Measurements from ENCODE around the gene HSD17B8. TPM values are rescaled to one million over a fixed set of nuclear protein-coding genes. Genes with fewer than 3 reads are reported as not detected.
A peak's percentile ranks its signal among the peaks of the same experiment; 100 is the strongest.

Gene HSD17B8
- polyA plus RNA-seq, 2 of the 4 experiments (the other 2 are of a cell fraction) = 9.5 to 16.5 TPM

- peak overlapping the region in 1 of 2 experiments; percentile 64; a peak in 1 of 6 replicates for H3K27ac ChIP-seq
- WGBS (ENCODE audit: missing lambda C conversion rate) = 11% methylated on average over 7 of the region's 16 CpGs
- ChIA-PET POLR2A (no interaction called here), CTCF (interaction anchor here (0.6 to 3.9 kb wide), 35 partner anchors 9 to 758 kb away, joined by 3 to 27 read pairs (median 5); partner anchors contain the start of gene HLA-DMA)
- TF ChIP-seq RAD21 (conservative IDR thresholded peaks at IDR 0.05 in 1 of 2, IDR thresholded peaks at IDR 0.05 in 1 of 2) (peak; percentile 66 to 75), RCOR1 (IDR thresholded peaks at IDR 0.05; ENCODE audit: low read depth, low read length) (no peak), CTCF (IDR thresholded peaks at IDR 0.05) (peak; percentile 45), FOSB (CRISPR knock-in tag; IDR thresholded peaks at IDR 0.05) (no peak), SMC3 (IDR thresholded peaks at IDR 0.05) (peak; percentile 38; the same call in 1 of the 3 replicates)
- ATAC-seq (peak; percentile 66 to 78; a peak in 5 of 6 replicates), FAIRE-seq (no peak), DNase-seq (ENCODE audit: low read depth in 1 of 2, low spot score in 1 of 2) (peak; percentile 36 to 69)
- H3K9me3 ChIP-seq = no peaks in the 10 kb centered on the region
- H3K4me1 ChIP-seq = no peaks in the 10 kb centered on the region
- H3K4me3 ChIP-seq = no peak overlapping the region
- H3K4me2 ChIP-seq = no peak overlapping the region
These were observed 31.5 kb upstream of the HSD17B8 start for GRCh38 chr6:33172688-33173534.

DNA sequence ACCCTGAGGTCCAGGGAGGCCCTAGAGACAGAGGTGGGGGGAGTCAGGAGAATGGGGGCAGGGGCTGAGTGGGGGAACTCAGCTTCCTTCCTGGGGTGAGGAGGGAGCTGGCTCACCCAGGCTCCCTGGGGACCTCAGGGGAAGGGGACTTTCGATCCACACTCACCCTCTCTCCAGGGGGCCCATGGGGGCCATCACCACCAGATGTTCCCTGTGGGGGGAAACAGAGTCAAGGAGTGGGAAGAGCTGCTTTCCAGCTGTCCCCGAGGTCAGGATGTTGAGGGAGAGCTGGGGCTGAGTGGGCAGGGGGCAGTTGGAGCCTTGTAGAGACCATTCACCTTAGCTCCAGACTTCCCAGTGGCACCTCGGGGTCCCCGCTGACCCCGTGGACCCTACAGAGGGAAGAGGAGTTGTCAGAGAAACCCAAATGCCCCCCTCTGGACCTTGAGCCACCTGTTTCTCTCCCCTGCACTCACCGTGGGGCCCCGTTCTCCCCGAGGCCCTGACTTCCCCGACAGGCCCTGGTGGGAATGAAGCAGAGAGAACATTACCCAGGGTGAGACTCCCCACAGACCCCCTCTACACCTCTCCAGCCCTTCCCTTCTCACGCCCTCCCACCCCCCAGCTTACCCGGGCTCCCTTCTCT is 30.8 kb upstream of the HSD17B8 start:
- H3K4me3 ChIP-seq = no peak overlapping the region
- no peak for DNase-seq (ENCODE audit: low read depth in 1 of 2, low spot score in 1 of 2)
- no peak for TF ChIP-seq POLR2AphosphoS2 (conservative IDR thresholded peaks at IDR 0.05; ENCODE audit: low read length)
- TF ChIP-seq HOXA7 (CRISPR knock-in tag; IDR thresholded peaks at IDR 0.05) = no peak
- no peak for TF ChIP-seq RAD21 (conservative IDR thresholded peaks at IDR 0.05 in 1 of 2, IDR thresholded peaks at IDR 0.05 in 1 of 2)
- TF ChIP-seq PHF8 (IDR thresholded peaks at IDR 0.05; ENCODE audit: borderline replicate concordance, low read depth) = no peak
- TF ChIP-seq, protein P1, sequence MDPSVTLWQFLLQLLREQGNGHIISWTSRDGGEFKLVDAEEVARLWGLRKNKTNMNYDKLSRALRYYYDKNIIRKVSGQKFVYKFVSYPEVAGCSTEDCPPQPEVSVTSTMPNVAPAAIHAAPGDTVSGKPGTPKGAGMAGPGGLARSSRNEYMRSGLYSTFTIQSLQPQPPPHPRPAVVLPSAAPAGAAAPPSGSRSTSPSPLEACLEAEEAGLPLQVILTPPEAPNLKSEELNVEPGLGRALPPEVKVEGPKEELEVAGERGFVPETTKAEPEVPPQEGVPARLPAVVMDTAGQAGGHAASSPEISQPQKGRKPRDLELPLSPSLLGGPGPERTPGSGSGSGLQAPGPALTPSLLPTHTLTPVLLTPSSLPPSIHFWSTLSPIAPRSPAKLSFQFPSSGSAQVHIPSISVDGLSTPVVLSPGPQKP (IDR thresholded peaks at IDR 0.05; ENCODE audit: low read depth, low read length) = no peak
- TF ChIP-seq NPAS2 (CRISPR knock-in tag; IDR thresholded peaks at IDR 0.05; ENCODE audit: borderline replicate concordance) = no peak
- TF ChIP-seq HDAC2 (IDR thresholded peaks at IDR 0.05) = no peak
- TF ChIP-seq, protein P2, sequence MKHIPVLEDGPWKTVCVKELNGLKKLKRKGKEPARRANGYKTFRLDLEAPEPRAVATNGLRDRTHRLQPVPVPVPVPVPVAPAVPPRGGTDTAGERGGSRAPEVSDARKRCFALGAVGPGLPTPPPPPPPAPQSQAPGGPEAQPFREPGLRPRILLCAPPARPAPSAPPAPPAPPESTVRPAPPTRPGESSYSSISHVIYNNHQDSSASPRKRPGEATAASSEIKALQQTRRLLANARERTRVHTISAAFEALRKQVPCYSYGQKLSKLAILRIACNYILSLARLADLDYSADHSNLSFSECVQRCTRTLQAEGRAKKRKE (CRISPR knock-in tag; IDR thresholded peaks at IDR 0.05; ENCODE audit: low read depth) = no peak
- TF ChIP-seq ESRRA (IDR thresholded peaks at IDR 0.05; ENCODE audit: borderline replicate concordance, low read length) = no peak
- TF ChIP-seq SMC3 (IDR thresholded peaks at IDR 0.05) = no peak
- TF ChIP-seq RNF2 (IDR thresholded peaks at IDR 0.05; ENCODE audit: borderline replicate concordance, low read depth) = no peak
- TF ChIP-seq NR3C1 (IDR thresholded peaks at IDR 0.05) = no peak
- CTCF ChIA-PET = interaction anchor here (0.5 to 3.9 kb wide), 14 partner anchors 12 to 288 kb away, joined by 3 to 27 read pairs (median 8); partner anchors contain the start of gene HLA-DMA
- FAIRE-seq = no peak
- no peaks in the 10 kb centered on the region for H3K4me1 ChIP-seq
- H3K9me3 ChIP-seq = no peaks in the 10 kb centered on the region
- ATAC-seq = no peak
- H3K4me2 ChIP-seq = no peak overlapping the region
- 33% methylated on average over 10 of the region's 11 CpGs for WGBS (ENCODE audit: missing lambda C conversion rate)
- POLR2A ChIA-PET = no interaction called here
- H3K27ac ChIP-seq = no peak overlapping the region

DNA sequence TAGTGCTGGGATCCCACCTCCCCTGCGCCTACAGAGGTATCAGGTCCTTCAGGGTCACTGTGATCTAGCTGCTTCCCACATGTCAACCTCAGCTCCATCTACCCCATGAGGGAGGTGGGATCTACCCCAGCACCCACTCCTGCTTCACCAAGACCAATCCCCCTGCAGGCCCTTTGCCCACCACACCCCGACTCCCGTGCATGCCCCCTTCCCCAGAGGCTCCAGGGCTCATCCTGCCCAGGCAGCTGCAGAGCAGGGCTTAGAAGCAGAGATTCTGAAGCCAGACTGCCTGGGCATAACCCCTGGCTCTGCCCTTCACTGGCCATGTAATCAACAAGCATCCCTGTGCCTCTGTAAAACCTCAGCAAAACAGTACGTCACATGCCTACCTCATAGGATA is 29.7 kb upstream of the HSD17B8 start:
- H3K27ac ChIP-seq = no peak overlapping the region
- ATAC-seq = no peak
- FAIRE-seq = no peak
- DNase-seq (ENCODE audit: low read depth in 1 of 2, low spot score in 1 of 2) = no peak
- no peak overlapping the region for H3K4me2 ChIP-seq
- WGBS (ENCODE audit: missing lambda C conversion rate) = no CpG with 5 or more reads among the region's 4 CpGs
- ChIA-PET CTCF (interaction anchor here (0.7 to 3.9 kb wide), 5 partner anchors 13 to 336 kb away, joined by 3 to 27 read pairs (median 4); partner anchors contain the start of gene TAP2), POLR2A (interaction anchor here (0.6 kb wide), 1 partner anchor 75 kb away, joined by 3 read pairs; no protein-coding TSS in a partner anchor)
- no peaks in the 10 kb centered on the region for H3K9me3 ChIP-seq
- H3K4me1 ChIP-seq = no peaks in the 10 kb centered on the region
- no peak overlapping the region for H3K4me3 ChIP-seq
- TF ChIP-seq, protein P3, sequence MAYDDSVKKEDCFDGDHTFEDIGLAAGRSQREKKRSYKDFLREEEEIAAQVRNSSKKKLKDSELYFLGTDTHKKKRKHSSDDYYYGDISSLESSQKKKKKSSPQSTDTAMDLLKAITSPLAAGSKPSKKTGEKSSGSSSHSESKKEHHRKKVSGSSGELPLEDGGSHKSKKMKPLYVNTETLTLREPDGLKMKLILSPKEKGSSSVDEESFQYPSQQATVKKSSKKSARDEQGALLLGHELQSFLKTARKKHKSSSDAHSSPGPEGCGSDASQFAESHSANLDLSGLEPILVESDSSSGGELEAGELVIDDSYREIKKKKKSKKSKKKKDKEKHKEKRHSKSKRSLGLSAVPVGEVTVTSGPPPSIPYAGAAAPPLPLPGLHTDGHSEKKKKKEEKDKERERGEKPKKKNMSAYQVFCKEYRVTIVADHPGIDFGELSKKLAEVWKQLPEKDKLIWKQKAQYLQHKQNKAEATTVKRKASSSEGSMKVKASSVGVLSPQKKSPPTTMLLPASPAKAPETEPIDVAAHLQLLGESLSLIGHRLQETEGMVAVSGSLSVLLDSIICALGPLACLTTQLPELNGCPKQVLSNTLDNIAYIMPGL (CRISPR knock-in tag; IDR thresholded peaks at IDR 0.05; ENCODE audit: borderline replicate concordance) = no peak
- TF ChIP-seq, protein P4, sequence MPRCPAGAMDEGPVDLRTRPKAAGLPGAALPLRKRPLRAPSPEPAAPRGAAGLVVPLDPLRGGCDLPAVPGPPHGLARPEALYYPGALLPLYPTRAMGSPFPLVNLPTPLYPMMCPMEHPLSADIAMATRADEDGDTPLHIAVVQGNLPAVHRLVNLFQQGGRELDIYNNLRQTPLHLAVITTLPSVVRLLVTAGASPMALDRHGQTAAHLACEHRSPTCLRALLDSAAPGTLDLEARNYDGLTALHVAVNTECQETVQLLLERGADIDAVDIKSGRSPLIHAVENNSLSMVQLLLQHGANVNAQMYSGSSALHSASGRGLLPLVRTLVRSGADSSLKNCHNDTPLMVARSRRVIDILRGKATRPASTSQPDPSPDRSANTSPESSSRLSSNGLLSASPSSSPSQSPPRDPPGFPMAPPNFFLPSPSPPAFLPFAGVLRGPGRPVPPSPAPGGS (IDR thresholded peaks at IDR 0.05) = no peak
- TF ChIP-seq EHMT2 (IDR thresholded peaks at IDR 0.05; ENCODE audit: low read depth) = no peak
- TF ChIP-seq GATA3 (IDR thresholded peaks at IDR 0.05; ENCODE audit: borderline replicate concordance) = no peak
- no peak for TF ChIP-seq RAD21 (conservative IDR thresholded peaks at IDR 0.05 in 1 of 2, IDR thresholded peaks at IDR 0.05 in 1 of 2)
- TF ChIP-seq HEYL (CRISPR knock-in tag; IDR thresholded peaks at IDR 0.05) = no peak
- TF ChIP-seq USF2 (IDR thresholded peaks at IDR 0.05) = no peak
- TF ChIP-seq KDM1A (IDR thresholded peaks at IDR 0.05; ENCODE audit: low read depth) = no peak
